Stromal cell of bone marrow (primary cell): Measurements from ENCODE around the gene PNMT.
"Not testable (repeated sequence)": the region's sequence is repeated elsewhere in the genome, so short reads cannot be mapped to it uniquely, and the experiment has no call there.

ENCODE experiments used
- DNase-seq: peaks from one replicate; pipeline ENCODE4 v3.0.0-alpha.2; 2012; ENCODE audit warnings: low read depth

The PNMT gene

DNA sequence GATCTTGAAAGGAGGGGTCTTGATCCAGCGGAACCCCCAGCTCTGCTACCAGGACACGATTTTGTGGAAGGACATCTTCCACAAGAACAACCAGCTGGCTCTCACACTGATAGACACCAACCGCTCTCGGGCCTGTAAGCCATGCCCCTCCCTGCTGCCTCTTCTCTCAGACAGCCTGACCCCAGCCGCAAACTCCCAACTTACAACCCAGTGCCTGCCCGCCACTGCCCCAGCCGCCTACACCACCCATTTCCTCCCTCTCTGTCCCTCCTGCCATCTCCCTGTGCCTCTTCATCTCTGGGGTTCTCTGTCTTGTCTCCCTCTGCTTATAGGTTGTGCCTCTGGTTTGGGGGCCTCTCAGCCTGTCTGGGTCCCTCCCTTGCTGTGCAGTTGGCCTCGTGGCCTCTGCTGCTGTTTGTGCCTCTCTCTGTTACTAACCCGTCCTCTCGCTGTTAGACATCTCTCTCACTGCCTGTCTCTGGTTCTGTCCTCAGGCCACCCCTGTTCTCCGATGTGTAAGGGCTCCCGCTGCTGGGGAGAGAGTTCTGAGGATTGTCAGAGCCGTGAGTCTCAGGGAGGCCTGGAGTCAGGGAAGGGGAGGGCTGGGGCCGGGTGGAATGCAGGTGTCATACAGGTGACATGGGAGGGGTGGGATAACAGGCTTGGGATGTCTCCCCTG, 41.2 kb downstream of the PNMT start:
- DNase-seq, result no peak

GRCh38 chr17:39709998-39710964, 42.0 kb downstream of the PNMT start:
- no peak for DNase-seq

DNA sequence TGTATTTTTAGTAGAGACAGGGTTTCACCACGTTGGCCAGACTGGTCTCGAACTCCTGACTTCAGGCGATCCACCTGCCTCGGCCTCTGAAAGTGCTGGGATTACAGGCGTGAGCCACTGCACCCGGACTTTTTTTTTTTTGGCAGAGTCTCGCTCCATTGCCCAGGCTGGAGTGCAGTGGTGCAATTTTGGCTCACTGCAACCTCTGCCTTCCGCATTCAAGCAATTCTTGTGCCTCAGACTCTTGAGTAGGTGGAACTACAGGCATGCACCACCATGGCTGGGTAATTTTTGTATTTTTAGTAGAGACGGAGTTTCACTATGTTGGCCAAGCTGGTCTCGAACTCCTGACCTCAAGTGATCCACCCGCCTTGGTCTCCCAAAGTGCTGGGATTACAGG, 42.8 kb downstream of the PNMT start:
- DNase-seq, result not testable (repeated sequence)

DNA sequence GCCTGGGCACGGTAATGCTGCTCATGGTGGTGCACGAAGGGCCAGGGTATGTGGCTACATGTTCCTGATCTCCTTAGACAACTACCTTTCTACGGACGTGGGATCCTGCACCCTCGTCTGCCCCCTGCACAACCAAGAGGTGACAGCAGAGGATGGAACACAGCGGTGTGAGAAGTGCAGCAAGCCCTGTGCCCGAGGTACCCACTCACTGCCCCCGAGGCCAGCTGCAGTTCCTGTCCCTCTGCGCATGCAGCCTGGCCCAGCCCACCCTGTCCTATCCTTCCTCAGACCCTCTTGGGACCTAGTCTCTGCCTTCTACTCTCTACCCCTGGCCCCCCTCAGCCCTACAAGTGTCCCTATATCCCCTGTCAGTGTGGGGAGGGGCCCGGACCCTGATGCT, 43.6 kb downstream of the PNMT start:
- DNase-seq, result no peak

DNA sequence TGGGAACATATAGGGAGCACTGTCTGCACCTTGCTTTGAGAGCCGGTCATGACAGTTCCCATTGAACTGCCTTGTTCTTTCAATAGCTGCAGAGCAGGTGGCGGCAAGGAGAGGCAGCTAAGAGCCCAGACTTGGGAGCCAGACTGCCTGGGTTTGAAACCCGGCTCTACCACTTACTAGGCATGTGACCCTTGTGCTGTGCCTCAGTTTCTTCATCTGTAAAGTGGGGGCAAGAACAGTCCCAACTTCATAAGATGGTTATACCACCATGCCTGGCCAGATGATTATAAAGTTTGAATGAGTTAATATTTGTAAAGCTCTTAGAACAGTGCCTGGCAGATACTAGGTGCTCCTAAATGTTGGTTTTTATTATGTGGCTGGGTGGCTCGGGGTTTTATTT, 46.0 kb downstream of the PNMT start:
- DNase-seq, result no peak

DNA sequence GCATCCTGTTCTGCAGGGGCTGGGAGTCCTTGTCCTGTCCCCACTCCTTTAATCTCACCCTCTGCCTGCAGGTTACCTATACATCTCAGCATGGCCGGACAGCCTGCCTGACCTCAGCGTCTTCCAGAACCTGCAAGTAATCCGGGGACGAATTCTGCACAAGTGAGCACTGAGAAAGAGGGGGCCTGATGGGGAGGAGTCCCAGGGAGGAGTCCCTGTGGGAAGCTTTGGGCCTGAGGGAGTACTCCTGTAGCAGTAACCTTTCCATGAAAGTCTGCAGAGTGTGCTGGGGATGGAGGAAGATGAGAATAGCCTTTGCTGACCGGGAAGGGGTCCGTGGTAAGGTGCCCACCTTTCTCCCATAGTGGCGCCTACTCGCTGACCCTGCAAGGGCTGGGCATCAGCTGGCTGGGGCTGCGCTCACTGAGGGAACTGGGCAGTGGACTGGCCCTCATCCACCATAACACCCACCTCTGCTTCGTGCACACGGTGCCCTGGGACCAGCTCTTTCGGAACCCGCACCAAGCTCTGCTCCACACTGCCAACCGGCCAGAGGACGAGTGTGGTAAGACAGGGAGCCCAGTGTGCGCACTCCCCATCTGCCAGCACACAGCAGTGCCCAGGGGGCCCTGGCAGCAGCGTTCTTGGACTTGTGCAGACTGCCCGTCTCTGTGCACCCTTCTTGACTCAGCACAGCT, 47.3 kb downstream of the PNMT start:
- DNase-seq, result no peak

DNA sequence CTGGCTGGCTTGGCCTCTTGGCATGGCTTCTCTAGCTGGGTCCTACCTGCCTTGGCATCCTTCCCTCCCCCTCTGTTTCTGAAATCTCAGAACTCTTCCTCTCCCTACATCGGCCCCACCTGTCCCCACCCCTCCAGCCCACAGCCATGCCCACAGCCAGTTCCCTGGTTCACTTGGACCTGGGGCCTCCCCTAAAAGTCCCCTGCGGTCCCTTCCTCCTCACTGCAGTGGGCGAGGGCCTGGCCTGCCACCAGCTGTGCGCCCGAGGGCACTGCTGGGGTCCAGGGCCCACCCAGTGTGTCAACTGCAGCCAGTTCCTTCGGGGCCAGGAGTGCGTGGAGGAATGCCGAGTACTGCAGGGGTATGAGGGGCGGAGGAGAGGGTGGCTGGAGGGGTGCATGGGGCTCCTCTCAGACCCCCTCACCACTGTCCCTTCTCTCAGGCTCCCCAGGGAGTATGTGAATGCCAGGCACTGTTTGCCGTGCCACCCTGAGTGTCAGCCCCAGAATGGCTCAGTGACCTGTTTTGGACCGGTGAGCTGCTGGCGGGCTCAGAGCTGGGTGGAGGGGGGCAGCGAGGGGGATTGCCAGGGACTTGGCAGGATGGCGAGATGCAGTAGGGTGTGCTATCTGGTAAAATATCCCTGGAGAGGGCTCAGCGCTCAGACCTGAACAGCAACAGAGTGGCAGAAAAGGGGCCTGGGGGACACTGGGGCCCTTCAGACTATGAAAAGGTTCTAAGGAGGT, 48.0 kb downstream of the PNMT start:
- no peak for DNase-seq

GRCh38 chr17:39716879-39717536, 48.8 kb downstream of the PNMT start:
- no peak for DNase-seq

GRCh38 chr17:39717660-39718059, 49.4 kb downstream of the PNMT start:
- no peak for DNase-seq

GRCh38 chr17:39719563-39720355, 51.5 kb downstream of the PNMT start:
- DNase-seq, result no peak
